OCI-LY7 (cell line): ENCODE data around the gene NUDT3. TPM values are rescaled to one million over a fixed set of nuclear protein-coding genes. Genes with fewer than 3 reads are reported as not detected.

ENCODE experiments used
- BruUV-seq: library from RNA; stranded (reverse); fragments of 400-500 nt; replicated peaks from 2 replicates; lab custom pipeline; 2021; lab: Mats Ljungman, UMichigan
- CTCF ChIA-PET: fragments of 300-600 bp; sonication (Branson Sonifier 250); formaldehyde crosslinking; loops from one replicate; lab custom pipeline; 2022; ENCODE audit warnings: antibody characterized with exemption; ENCODE audit not compliant: unreplicated experiment; lab: Charles Lee
- POLR2A ChIA-PET: fragments of 300-600 bp; sonication (Branson Sonifier 250); formaldehyde crosslinking; loops from one replicate; lab custom pipeline; 2022; ENCODE audit warnings: antibody characterized with exemption; lab: Charles Lee
- DNase-seq: peaks from one replicate; pipeline ENCODE4 v3.0.0-alpha.2; 2015; ENCODE audit warnings: low spot score
- H2AFZ ChIP-seq: fragments of 200-600 bp; sonication (generic), shearing (Covaris generic); 2 replicates; pipeline ENCODE4 v1.6.1; 2014; ENCODE audit warnings: mild to moderate bottlenecking, antibody characterized with exemption, low read length, moderate library complexity
- H3K27ac ChIP-seq: fragments of 200-600 bp; sonication (generic); 2 replicates; pipeline ENCODE4 v1.5.1; 2014; ENCODE audit warnings: mixed run types, low read depth, mild to moderate bottlenecking, moderate library complexity, low read length, inconsistent platforms; ENCODE audit not compliant: poor library complexity, severe bottlenecking
- H3K36me3 ChIP-seq: fragments of 200-600 bp; sonication (generic); 2 replicates; pipeline ENCODE4 v1.6.1; 2014; ENCODE audit warnings: mild to moderate bottlenecking, antibody characterized with exemption, low read length, moderate library complexity, mixed read lengths; ENCODE audit not compliant: insufficient read depth
- H3K4me1 ChIP-seq: fragments of 200-600 bp; sonication (generic); 2 replicates; pipeline ENCODE4 v1.5.1; 2014; ENCODE audit warnings: mild to moderate bottlenecking, low read length; ENCODE audit not compliant: insufficient read depth, poor library complexity, severe bottlenecking
- H3K4me2 ChIP-seq: fragments of 200-600 bp; sonication (generic); 2 replicates; pipeline ENCODE4 v1.6.1; 2014; ENCODE audit warnings: mild to moderate bottlenecking, low read length
- H3K4me3 ChIP-seq: fragments of 200-600 bp; sonication (generic); 2 replicates; pipeline ENCODE4 v1.5.1; 2014; ENCODE audit warnings: mild to moderate bottlenecking, low read depth, low read length; ENCODE audit not compliant: poor library complexity, severe bottlenecking
- H3K79me2 ChIP-seq: fragments of 200-600 bp; sonication (generic); 2 replicates; pipeline ENCODE4 v1.6.1; 2016; ENCODE audit warnings: low read depth, mild to moderate bottlenecking, low read length, moderate library complexity, mixed read lengths; ENCODE audit not compliant: insufficient read depth
- H3K9me2 ChIP-seq: fragments of 200-600 bp; sonication (generic); 2 replicates; pipeline ENCODE4 v1.6.1; 2016; ENCODE audit warnings: mild to moderate bottlenecking, low read length, mixed read lengths; ENCODE audit not compliant: insufficient read depth
- H3K9me3 ChIP-seq: fragments of 200-600 bp; sonication (generic); 2 replicates; pipeline ENCODE4 v1.6.1; 2014; ENCODE audit warnings: mild to moderate bottlenecking, mixed run types, low read length, mixed read lengths
- H4K20me1 ChIP-seq: fragments of 200-600 bp; sonication (generic); 2 replicates; pipeline ENCODE4 v1.6.1; 2014; ENCODE audit warnings: mild to moderate bottlenecking, antibody characterized with exemption, low read length, moderate library complexity, mixed read lengths; ENCODE audit not compliant: insufficient read depth
- EZH2phosphoT487 ChIP-seq: fragments of 200-600 bp; sonication (generic); IDR thresholded peaks from 2 replicates; pipeline ENCODE4 v1.6.1; 2018; ENCODE audit warnings: low read depth, borderline replicate concordance, mild to moderate bottlenecking, mixed run types, antibody characterized with exemption, low read length, moderate library complexity, mixed read lengths
- intact Hi-C: fragments of 100-400 bp; cut with micrococcal nuclease; formaldehyde crosslinking; loops from one replicate; pipeline ENCODE4 v1.10.0; 2022; ENCODE audit not compliant: unreplicated experiment
- total RNA-seq, 2 experiments: library from RNA; depleted of rRNA in 1 of 2; stranded (reverse); fragments of >200 nt in 1 of 2; shearing (Covaris generic) in 1 of 2; gene quantifications; 2 replicates each; pipeline ENCODE4 v1.2.3, GENCODE V29; 2014 to 2022
- TF ChIP-seq, protein P1 (sequence below): fragments of 200-600 bp; sonication (generic); conservative IDR thresholded peaks from 2 replicates; pipeline ENCODE4 v1.5.1; 2014; ENCODE audit warnings: mild to moderate bottlenecking, antibody characterized with exemption, low read length, moderate library complexity, mixed read lengths

The NUDT3 gene
- total RNA-seq, 2 experiments from 2014 or later = 30.7 to 43.0 TPM

DNA sequence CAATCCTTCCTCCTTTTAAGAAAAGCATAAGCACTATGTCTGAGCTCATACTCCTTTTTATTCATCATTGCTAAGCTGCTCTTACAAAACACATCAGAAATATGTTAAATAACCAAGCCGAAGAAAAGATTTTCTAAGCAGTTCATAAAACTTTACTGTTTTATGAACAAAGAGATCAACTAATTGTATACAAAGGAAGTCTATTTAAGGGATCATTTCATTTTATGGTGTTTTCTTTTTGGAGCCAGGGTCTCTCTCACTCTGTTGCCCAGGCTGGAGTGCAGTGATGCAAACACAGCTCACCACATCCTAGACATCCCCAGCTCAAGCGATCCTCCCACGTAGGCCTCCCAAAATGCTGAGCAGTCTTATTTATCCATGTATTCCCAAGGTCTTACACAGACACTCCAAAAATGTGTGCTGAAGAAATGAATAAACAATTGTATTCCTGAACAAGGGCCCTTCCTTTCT is 9.3 kb downstream of the NUDT3 start:
- H3K9me3 ChIP-seq = 0 out of 2 replicates have a peak, but pooled peaks cover 4% of the 10 kb centered on the region
- H3K9me2 ChIP-seq = no peaks in the 10 kb centered on the region
- CTCF ChIA-PET = no interaction called here
- POLR2A ChIA-PET = interaction anchor here (0.6 to 1.0 kb wide), 2 partner anchors 13 to 32 kb away, joined by 3 to 6 read pairs; no protein-coding TSS in a partner anchor
- intact Hi-C loops = no loop called here
- DNase-seq = no peak
- H2AFZ ChIP-seq = no peak overlapping the region
- no peak overlapping the region for H3K27ac ChIP-seq
- TF ChIP-seq, protein P1, sequence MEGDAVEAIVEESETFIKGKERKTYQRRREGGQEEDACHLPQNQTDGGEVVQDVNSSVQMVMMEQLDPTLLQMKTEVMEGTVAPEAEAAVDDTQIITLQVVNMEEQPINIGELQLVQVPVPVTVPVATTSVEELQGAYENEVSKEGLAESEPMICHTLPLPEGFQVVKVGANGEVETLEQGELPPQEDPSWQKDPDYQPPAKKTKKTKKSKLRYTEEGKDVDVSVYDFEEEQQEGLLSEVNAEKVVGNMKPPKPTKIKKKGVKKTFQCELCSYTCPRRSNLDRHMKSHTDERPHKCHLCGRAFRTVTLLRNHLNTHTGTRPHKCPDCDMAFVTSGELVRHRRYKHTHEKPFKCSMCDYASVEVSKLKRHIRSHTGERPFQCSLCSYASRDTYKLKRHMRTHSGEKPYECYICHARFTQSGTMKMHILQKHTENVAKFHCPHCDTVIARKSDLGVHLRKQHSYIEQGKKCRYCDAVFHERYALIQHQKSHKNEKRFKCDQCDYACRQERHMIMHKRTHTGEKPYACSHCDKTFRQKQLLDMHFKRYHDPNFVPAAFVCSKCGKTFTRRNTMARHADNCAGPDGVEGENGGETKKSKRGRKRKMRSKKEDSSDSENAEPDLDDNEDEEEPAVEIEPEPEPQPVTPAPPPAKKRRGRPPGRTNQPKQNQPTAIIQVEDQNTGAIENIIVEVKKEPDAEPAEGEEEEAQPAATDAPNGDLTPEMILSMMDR = no peak
- no peak for TF ChIP-seq EZH2phosphoT487
- peak overlapping the region; percentile 15; the same call in 1 of the 2 replicates for H3K4me2 ChIP-seq
- H3K4me3 ChIP-seq = no peak overlapping the region
- peaks cover 23% of the 10 kb centered on the region for H4K20me1 ChIP-seq
- H3K36me3 ChIP-seq = peaks cover 56% of the 10 kb centered on the region
- BruUV-seq = no TSS peak
- peaks cover 18% of the 10 kb centered on the region for H3K4me1 ChIP-seq
- peaks cover 99% of the 10 kb centered on the region for H3K79me2 ChIP-seq

DNA sequence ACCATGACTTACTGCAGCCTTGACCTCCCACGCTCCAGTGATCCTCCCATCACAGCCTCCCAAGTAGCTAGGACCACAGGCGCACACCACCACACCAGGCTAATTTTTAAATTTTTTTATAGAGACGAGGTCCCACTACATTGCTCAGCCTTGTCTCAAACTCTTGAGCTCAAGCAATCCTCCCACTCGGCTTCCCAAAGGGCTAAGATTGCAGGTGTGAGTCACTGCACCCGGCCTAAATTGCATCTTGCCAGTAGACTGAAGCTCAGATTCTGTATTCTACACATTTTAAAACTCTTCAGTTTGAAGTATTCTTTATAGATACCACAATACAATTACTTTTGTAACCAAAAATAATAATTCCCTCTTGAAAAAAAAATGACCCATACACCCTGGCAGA is 11.4 kb downstream of the NUDT3 start:
- no peak overlapping the region for H2AFZ ChIP-seq
- POLR2A ChIA-PET = interaction anchor here (0.7 kb wide), 1 partner anchor 1504 kb away, joined by 3 read pairs; no protein-coding TSS in a partner anchor
- no peak overlapping the region for H3K4me2 ChIP-seq
- H3K36me3 ChIP-seq = peaks cover 56% of the 10 kb centered on the region
- H3K79me2 ChIP-seq = peaks cover 99% of the 10 kb centered on the region
- 0 out of 2 replicates have a peak, but pooled peaks cover 4% of the 10 kb centered on the region for H3K9me3 ChIP-seq
- CTCF ChIA-PET = no interaction called here
- H3K4me3 ChIP-seq = no peak overlapping the region
- intact Hi-C loops = no loop called here
- peaks cover 21% of the 10 kb centered on the region for H4K20me1 ChIP-seq
- no peak for DNase-seq
- TF ChIP-seq, protein P1 = no peak
- TF ChIP-seq EZH2phosphoT487 = no peak
- no TSS peak for BruUV-seq
- peaks cover 11% of the 10 kb centered on the region for H3K4me1 ChIP-seq
- H3K9me2 ChIP-seq = no peaks in the 10 kb centered on the region
- H3K27ac ChIP-seq = no peak overlapping the region

DNA sequence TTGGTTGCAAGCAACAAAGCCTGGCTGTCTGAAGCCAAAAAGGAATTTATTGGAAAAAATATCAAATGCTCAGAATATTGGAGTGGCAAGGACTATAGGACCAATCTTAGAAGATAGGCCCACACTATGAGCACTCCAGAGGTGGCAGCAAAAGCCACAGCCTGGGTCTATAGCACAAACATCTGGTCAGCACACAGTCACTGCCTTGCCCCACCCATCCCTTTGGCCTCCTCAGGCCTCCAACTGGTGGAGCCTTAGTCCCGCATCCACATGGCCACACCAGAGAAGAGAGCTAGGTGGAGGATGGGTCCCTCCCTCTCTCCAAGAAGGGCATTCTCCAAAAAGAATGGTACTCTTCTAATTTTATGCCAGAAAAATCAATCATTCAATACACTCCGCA is 14.0 kb downstream of the NUDT3 start:
- ChIA-PET CTCF (no interaction called here), POLR2A (interaction anchor here (0.7 to 1.4 kb wide), 3 partner anchors 10 to 98 kb away, joined by 3 to 4 read pairs (median 3); no protein-coding TSS in a partner anchor)
- no peak overlapping the region for H3K4me3 ChIP-seq
- H3K27ac ChIP-seq = no peak overlapping the region
- no peak for TF ChIP-seq EZH2phosphoT487
- TF ChIP-seq, protein P1 = no peak
- H3K9me2 ChIP-seq = no peaks in the 10 kb centered on the region
- no peak overlapping the region for H3K4me2 ChIP-seq
- H4K20me1 ChIP-seq = peaks cover 20% of the 10 kb centered on the region
- no TSS peak for BruUV-seq
- H3K9me3 ChIP-seq = 0 out of 2 replicates have a peak, but pooled peaks cover 4% of the 10 kb centered on the region
- intact Hi-C loops = no loop called here
- peaks cover 12% of the 10 kb centered on the region for H3K4me1 ChIP-seq
- H3K36me3 ChIP-seq = peaks cover 49% of the 10 kb centered on the region
- peaks cover 99% of the 10 kb centered on the region for H3K79me2 ChIP-seq
- DNase-seq = no peak
- no peak overlapping the region for H2AFZ ChIP-seq
